GM12878 (cell line): ENCODE results near the gene ABCA10. TPM values are rescaled to one million over a fixed set of nuclear protein-coding genes. Genes with fewer than 3 reads are reported as not detected.

ENCODE experiments used
- ATAC-seq: fragments of 200-7000 bp; cut with Tn5 transposase; 3 replicates; pipeline ENCODE4 v1.9.1; 2020; ENCODE audit warnings: mild to moderate bottlenecking, moderate library complexity
- BruUV-seq: library from RNA; stranded (reverse); fragments of 400-500 nt; replicated peaks from 2 replicates; lab custom pipeline; 2021; lab: Mats Ljungman, UMichigan
- CTCF ChIA-PET: fragments of 300-600 bp; sonication (Branson Sonifier 250); formaldehyde crosslinking; extraction: SDS; loops from one replicate; lab custom pipeline; 2021; ENCODE audit warnings: inconsistent platforms; lab: Yijun Ruan, JAX
- POLR2A ChIA-PET: fragments of 350-600 bp; formaldehyde crosslinking; extraction: SDS; loops from one replicate; lab custom pipeline; 2021; ENCODE audit warnings: inconsistent platforms; lab: Charles Lee
- RAD21 ChIA-PET: fragments of 300-600 bp; sonication (Branson Sonifier 250); formaldehyde crosslinking; loops from one replicate; lab custom pipeline; 2023; ENCODE audit warnings: antibody characterized with exemption; ENCODE audit not compliant: unreplicated experiment; lab: Charles Lee
- SMC1A ChIA-PET: fragments of 300-600 bp; sonication (Branson Sonifier 250); formaldehyde crosslinking; loops from one replicate; lab custom pipeline; 2023; ENCODE audit not compliant: unreplicated experiment, uncharacterized antibody; lab: Charles Lee
- DNase-seq: peaks from one replicate; pipeline ENCODE4 v3.0.0-alpha.2; 2011; ENCODE audit warnings: low read depth, low spot score
- FAIRE-seq: peaks from 3 replicates; lab custom pipeline; 2011; peaks lifted over from hg19 to GRCh38; lab: Jason Lieb, UNC
- H2AFZ ChIP-seq: 2 replicates; pipeline ENCODE4 v1.6.0; 2011; ENCODE audit warnings: low read depth, low read length, control low read depth; ENCODE audit not compliant: control insufficient read depth
- H3K27ac ChIP-seq: 2 replicates; pipeline ENCODE4 v1.5.1; 2011; ENCODE audit warnings: control low read depth; ENCODE audit not compliant: control insufficient read depth, insufficient read depth
- H3K27me3 ChIP-seq, 2 experiments: replicated peaks in 1 of 2; 2 replicates each; pipeline versions ENCODE4 v1.6.0 to v1.6.1; 2011; ENCODE audit warnings: low read length in 1 of 2; ENCODE audit not compliant: control insufficient read depth in 2 of 2, insufficient read depth in 2 of 2
- H3K36me3 ChIP-seq, 2 experiments: 2 replicates each; pipeline ENCODE4 v1.5.1; 2011; ENCODE audit warnings: low read length in 1 of 2; ENCODE audit not compliant: control insufficient read depth in 2 of 2, insufficient read depth in 2 of 2
- H3K4me1 ChIP-seq: 2 replicates; pipeline ENCODE4 v1.6.1; 2011; ENCODE audit warnings: mild to moderate bottlenecking, low read length, moderate library complexity, mixed read lengths; ENCODE audit not compliant: control insufficient read depth, insufficient read depth
- H3K4me2 ChIP-seq: 2 replicates; pipeline ENCODE4 v1.6.0; 2011; ENCODE audit warnings: control low read depth; ENCODE audit not compliant: control insufficient read depth, insufficient read depth
- H3K4me3 ChIP-seq: fragments of 200-600 bp; sonication (generic); 2 replicates; pipeline ENCODE4 v1.5.1; 2016
- H3K79me2 ChIP-seq: 2 replicates; pipeline ENCODE4 v1.6.0; 2011; ENCODE audit warnings: low read length; ENCODE audit not compliant: control insufficient read depth, insufficient read depth
- H3K9ac ChIP-seq: 2 replicates; pipeline ENCODE4 v1.8.0; 2011; ENCODE audit warnings: low read length, control low read depth, mixed read lengths; ENCODE audit not compliant: control insufficient read depth, insufficient read depth
- H3K9me3 ChIP-seq: replicated peaks from 3 replicates; pipeline ENCODE4 v1.5.1; 2011; ENCODE audit warnings: mild to moderate bottlenecking, low read length; ENCODE audit not compliant: control insufficient read depth, insufficient read depth
- H4K20me1 ChIP-seq: 2 replicates; pipeline ENCODE4 v1.6.0; 2011; ENCODE audit not compliant: control insufficient read depth, insufficient read depth
- BRCA1 ChIP-seq: IDR thresholded peaks from 2 replicates; pipeline ENCODE4 v1.6.1; 2011; ENCODE audit warnings: low read depth, low read length, improper control_type of control experiment
- PAX5 ChIP-seq: IDR thresholded peaks from 2 replicates; pipeline ENCODE4 v1.6.1; 2011; ENCODE audit warnings: low read depth, low read length, borderline replicate concordance
- USF1 ChIP-seq: IDR thresholded peaks from 2 replicates; pipeline ENCODE4 v1.6.1; 2011; ENCODE audit warnings: borderline replicate concordance, low read depth, mild to moderate bottlenecking, moderate library complexity, mixed read lengths, low read length; ENCODE audit not compliant: insufficient read depth; ENCODE audit errors: extremely low read length
- ZBTB11 ChIP-seq: fragments of 450-650 bp; formaldehyde crosslinking; IDR thresholded peaks from 2 replicates; pipeline ENCODE4 v1.5.0; 2022; ENCODE audit warnings: mild to moderate bottlenecking, missing genetic modification characterization
- WGBS: methylation state at CpG from one replicate; pipeline ENCODE4 v1.1.6; 2016; ENCODE audit warnings: low lambda C conversion rate; ENCODE audit not compliant: insufficient replicate concordance, insufficient coverage; ENCODE audit errors: missing lambda C conversion rate; 5-methylcytosine and 5-hydroxymethylcytosine counted together
- in situ Hi-C: fragments of 300-500 bp; cut with MboI; formaldehyde crosslinking; loops from 9 replicates; pipeline ENCODE4 v1.14.3; 2018; ENCODE audit warnings: mixed read lengths
- intact Hi-C: fragments of 100-400 bp; cut with micrococcal nuclease; formaldehyde crosslinking; loops from one replicate; pipeline ENCODE4 v1.14.2; 2022; ENCODE audit not compliant: unreplicated experiment
- polyA plus RNA-seq, 11 experiments: library from polyadenylated mRNA; depleted of rRNA in 4 of 11; unstranded in 6 of 11; stranded (reverse) in 5 of 11; fragments of >200 nt; fragmentation: Nextera tagmentation in 4 of 11; fragmentation: Illumina TruSeq in 1 of 11; extraction: Ambion mirVana in 4 of 11; extraction: Trizol in 1 of 11; gene quantifications; 1 replicate in 1 of 11; 2 replicates in 10 of 11; pipeline versions ENCODE4 v1.2.1 to v1.2.3, GENCODE V29; 2011 to 2016; ENCODE audit warnings: inconsistent platforms in 2 of 11, missing spikeins in 2 of 11, low read depth in 1 of 11
- total RNA-seq, 4 experiments: library from RNA; depleted of rRNA in 3 of 4; stranded (reverse); fragments of >200 nt in 3 of 4; fragmentation: Illumina TruSeq in 1 of 4; extraction: Trizol in 1 of 4; gene quantifications; 2 replicates each; pipeline versions ENCODE4 v1.2.1 to v1.2.3, GENCODE V29; 2013 to 2021

Gene ABCA10
- total and polyA plus RNA-seq, 10 of the 15 experiments (the other 5 are each of a cell fraction or from before 2014, with no cell fraction given), result 0.33 to 3.0 (median 0.83) TPM

DNA sequence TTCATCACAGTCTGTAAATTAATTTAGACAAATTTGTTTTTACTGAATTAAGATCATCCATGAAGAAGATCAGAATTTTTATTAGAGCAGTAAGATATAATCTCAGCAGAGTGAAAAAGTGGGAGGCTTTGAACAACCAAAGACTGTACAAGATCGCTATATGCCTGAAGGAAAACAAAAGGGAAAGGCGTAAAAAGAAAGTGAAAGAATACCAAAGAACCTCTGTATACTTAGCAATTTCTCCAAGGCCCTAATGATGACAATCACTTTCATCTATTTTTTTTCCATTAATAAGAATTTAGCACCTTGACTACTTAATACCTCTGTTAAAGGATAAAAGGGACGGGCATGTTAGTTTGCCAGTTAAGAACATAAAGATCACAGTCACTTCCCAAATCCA, 38.6 kb upstream of the ABCA10 start:
- no peak overlapping the region for H3K27ac ChIP-seq
- no peak for FAIRE-seq
- no peak for ATAC-seq
- no peak overlapping the region for H2AFZ ChIP-seq
- in situ Hi-C loops (no loop called here), intact Hi-C loops (no loop called here)
- TF ChIP-seq ZBTB11 (CRISPR knock-in tag) (no peak), BRCA1 (no peak), PAX5 (no peak), USF1 (no peak)
- H3K4me3 ChIP-seq, result no peak overlapping the region
- no peak overlapping the region for H3K4me2 ChIP-seq
- H3K79me2 ChIP-seq, result no peaks in the 10 kb centered on the region
- no TSS peak for BruUV-seq
- H3K27me3 ChIP-seq, result no peaks in the 10 kb centered on the region
- WGBS, result 77% methylated on average over 3 of the region's 3 CpGs
- POLR2A ChIA-PET, result no interaction called here
- no peaks in the 10 kb centered on the region for H4K20me1 ChIP-seq
- no peak for DNase-seq
- no peaks in the 10 kb centered on the region for H3K4me1 ChIP-seq
- SMC1A ChIA-PET, result no interaction called here
- RAD21 ChIA-PET, result no interaction called here
- H3K9me3 ChIP-seq, result no peaks in the 10 kb centered on the region
- H3K36me3 ChIP-seq, result no peaks in the 10 kb centered on the region; a peak in 1 of 4 replicates
- no peak overlapping the region for H3K9ac ChIP-seq
- CTCF ChIA-PET, result no interaction called here
